ENCODE data around the gene CDC42EP1.
"Not testable (repeated sequence)": the region's sequence is repeated elsewhere in the genome, so short reads cannot be mapped to it uniquely, and the experiment has no call there.

Gene CDC42EP1

GRCh38 chr22:37534445-37534844 is 25.8 kb upstream of the CDC42EP1 start:
- DNase-seq, result no peak

- DNase-seq, result no peak
Measured at GRCh38 chr22:37535159-37535558, 25.1 kb upstream of the CDC42EP1 start.

DNA sequence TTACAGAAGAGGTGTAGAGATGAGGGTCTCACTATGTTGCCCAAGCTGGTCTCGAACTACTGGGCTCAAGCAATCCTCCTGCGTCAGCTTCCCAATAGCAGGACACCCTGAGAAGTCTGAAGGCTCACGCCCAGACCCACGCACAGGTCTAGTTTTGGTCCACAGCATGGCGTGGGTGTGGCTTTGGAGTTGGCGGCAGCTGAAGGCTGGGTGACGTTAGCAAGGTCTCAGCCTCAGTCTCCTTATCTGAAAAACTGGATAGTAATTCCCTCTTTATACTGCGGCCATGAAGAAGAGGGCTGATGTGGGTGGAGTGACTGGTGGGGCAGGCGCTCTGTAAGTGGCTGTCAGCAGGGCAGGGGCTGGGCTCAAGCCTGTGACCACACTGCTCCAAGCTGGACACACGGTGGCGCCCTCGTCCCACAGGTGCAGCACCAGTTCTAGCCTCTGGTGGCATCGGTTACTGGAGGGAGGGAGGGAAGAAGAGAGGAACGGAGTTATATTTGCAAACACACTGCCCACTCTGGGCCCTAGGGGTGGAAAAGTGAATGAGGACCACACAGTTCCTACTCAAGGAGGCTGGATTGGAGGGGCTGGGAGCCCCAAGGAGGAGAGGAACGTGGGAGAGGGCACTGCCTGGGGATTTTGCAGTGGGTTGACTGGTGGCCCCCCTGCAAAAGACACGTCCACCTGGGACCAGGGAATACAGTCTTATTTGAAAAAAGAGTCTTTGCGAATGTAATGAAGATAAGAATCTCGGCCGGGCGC is 21.5 kb upstream of the CDC42EP1 start:
- DNase-seq, result peak; percentile 93

GRCh38 chr22:37539790-37540189 is 20.5 kb upstream of the CDC42EP1 start:
- not testable (repeated sequence) for DNase-seq

DNA sequence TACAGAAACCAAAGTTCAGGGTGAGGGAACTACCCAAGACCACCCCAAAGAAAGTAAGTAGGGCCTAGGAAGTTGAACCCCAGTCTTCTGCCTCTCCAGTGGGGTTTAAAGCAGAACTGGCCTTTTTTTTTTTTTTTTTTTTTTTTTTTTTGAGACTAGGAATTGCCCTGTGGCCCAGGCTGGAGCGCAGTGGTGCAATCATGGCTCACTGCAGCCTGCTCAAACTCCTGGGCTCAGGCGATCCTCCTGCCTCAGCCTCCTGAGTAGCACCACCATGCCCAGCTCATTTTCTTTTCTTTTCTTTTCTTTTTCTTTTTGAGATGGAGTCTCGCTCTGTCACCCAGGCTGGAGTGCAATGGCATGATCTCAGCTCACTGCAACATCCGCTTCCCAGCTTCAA is 17.9 kb upstream of the CDC42EP1 start:
- DNase-seq, result not testable (repeated sequence)

DNA sequence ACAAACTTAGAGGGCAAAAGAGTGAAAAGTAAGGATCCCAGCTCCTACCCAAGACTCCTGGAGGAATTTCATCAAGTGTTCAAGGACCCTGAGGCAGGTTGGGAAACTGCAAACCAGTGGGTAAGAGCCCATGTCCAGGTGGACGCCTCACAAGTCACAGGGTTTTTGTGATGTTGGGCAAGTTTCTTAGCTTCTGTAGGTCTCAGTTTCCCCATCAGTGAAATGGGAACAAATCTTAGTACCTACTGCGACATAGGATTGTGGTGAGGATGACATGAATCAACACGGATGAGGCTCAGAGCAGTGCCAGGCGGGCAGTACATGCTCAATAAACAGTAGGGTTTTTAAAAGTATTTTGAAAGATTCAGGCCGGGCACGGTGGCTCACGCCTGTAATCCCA is 17.3 kb upstream of the CDC42EP1 start:
- DNase-seq, result no peak

GRCh38 chr22:37544955-37545702 is 15.2 kb upstream of the CDC42EP1 start:
- peak; percentile 44 for DNase-seq

DNA sequence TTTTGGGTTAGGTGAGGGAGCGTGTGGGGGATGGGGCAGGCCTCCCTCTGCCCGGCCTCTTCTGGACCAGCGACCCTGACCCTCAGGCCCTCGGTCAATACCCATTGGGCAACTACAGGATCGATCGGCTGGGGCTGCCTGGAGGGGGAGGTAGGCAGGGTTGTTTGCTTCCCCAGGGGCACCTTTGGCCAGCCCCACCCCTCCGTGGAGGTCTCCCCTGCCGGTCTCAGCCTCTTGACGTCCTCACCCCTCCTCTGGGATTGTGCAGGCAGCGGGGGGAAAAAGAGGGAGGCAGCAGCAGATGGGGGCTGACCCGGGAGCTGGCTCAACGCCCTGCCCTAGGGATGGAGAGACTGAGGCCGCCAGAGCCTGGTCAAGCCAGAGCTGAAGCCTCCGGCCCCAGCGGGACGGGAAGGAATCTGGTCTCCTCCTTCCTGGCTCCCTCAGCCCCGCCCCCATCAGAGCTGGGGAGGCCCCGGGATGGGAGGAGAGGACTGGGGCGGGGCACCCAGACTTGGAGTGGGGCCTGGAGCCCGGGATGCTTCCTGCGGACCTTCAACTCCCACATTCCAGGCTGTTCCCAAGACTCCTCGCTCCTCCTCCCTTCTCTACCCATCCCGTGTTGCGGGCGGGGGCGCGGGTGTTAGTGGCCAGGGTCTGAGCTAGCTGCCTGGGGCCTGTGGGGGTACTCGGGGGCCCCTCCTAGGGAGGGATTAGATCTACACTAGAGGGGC is 14.4 kb upstream of the CDC42EP1 start:
- no peak for DNase-seq

- DNase-seq, result no peak
Measured at GRCh38 chr22:37546437-37547250, 13.6 kb upstream of the CDC42EP1 start.

DNA sequence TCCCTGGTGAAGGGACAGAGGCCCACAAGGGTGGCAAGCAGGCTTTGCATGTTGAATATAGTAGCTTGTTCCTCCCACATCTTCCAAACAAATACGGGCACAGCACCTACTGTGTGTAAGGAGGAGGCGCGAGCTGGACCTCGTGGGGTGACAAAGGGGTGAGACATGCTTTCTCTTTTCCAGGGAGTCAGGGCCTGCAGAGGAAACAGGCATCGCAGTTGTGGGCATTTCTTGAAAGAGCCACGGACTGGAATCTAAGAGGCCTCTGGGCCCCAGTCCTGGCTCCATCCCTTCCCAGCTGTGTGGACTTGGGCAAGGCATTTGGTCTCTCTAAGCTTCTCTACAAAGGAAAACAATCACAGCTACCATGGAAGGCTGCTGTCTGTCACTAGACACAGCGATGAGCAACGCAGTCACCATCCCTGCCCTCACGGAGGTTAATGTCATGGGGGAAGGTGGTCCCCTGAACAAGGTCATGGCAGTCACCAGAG is 13.0 kb upstream of the CDC42EP1 start:
- DNase-seq, result no peak

DNA sequence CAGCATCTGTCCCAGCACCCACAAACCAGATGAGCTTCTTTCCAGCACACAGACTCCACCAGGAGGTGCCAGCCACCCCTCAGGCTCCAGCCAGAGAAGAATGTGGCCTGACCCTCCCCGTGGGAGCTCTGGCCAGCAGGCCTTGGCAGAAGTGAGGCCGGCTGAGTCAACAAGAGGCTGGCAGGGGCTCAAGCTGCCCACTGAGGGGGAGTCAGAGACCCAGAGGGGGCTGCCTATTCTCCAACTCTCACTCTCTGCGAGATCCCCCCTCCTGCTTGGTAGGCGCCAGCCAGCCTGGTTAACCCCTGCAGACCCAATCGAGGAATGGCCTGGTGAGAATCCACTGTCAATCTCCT is 10.6 kb upstream of the CDC42EP1 start:
- DNase-seq, result no peak

DNA sequence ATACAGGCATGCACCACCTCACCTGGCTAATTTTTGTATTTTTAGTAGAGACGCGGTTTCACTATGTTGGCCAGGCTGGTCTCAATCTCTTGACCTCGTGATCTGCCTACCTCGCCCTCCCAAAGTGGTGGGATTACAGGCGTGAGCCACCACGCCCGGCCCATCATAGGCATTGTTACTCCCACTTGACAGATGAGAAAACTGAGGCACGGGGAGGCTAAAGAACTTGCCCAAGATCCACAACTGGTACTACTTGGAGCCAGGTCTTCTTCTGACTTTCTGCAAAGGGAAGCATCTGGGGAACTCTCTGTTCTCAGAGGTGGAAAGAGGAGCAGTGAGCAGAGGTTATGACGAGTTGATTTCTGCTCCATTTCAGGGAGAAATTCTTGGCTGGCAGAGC is 9.4 kb upstream of the CDC42EP1 start:
- DNase-seq, result not testable (repeated sequence)

- no peak for DNase-seq
Measured at GRCh38 chr22:37551981-37552380, 8.3 kb upstream of the CDC42EP1 start.

GRCh38 chr22:37552524-37553163 is 7.6 kb upstream of the CDC42EP1 start:
- no peak for DNase-seq

GRCh38 chr22:37553725-37554124 is 6.6 kb upstream of the CDC42EP1 start:
- no peak for DNase-seq

DNA sequence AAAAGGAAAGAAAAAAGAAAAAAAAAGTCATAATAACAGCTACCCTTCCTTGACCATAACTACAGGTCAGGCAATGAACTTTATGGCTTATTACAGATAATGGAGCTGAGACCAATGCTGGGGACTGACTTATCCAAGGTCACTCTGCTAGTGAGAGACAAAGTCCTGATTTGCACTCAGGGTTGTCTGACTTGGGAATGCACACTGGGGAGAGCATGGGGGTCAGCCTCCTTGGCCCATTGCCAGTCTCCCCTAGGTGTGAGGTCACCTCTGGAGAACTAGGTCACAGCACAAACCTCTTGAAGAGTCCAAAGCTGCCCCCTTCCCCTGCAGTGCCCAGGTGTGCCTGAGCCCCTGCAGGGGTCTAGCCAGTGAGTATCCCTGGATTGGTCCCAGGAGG is 5.3 kb upstream of the CDC42EP1 start:
- DNase-seq, result no peak

DNA sequence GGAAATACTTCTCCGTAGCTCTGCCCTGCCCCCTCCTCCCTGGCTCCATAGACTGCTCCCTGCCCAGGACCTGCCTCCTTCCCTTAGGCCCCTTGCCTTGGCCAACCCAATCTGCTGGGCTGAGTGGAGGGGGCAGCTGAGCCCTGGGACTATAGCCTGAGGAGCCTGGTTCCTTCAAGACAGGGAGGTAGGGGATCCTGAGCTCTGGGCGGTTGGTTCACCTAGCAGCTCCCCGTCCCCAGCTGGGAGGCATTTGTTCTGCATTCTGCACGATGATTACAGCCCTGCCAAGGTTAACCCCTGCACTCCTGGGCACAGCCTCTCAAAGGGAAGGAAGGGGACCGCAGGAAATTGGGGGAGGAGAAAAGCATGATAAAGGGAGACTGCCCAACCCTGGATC is 3.6 kb upstream of the CDC42EP1 start:
- no peak for DNase-seq

DNA sequence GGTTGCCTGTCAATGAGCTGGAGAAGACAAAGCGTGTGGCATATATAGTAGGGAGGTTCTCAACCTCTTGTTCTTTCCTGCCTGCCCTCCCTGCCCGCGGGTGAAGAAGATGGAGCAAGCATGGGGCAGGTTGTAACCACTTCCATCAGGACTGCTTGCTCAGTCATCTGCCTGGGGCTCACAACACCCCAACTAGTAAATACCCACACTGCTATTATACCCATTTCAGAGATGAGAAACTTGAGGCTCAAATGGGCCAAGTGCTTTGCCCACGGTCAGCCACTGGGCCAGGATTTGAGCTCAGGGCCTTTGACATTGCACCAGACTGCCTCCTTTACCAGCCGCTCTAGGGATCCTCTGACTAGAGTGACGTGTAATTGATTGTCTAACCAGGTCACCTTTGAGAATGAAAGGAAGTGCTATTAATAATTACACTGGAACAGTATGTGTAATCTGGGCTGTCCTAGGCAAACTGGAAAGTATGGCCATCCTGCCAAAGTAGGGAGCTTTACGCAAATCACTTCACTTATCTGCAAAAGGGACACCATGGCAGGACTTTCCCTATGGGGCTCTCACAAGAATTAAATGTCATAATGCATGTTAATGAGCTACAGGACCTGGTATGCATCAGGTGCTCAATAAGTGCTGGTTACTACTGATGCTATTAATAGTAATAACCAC is 2.8 kb upstream of the CDC42EP1 start:
- no peak for DNase-seq

- no peak for DNase-seq
Measured at GRCh38 chr22:37558815-37559214, 1.5 kb upstream of the CDC42EP1 start.

- no peak for DNase-seq
Measured at GRCh38 chr22:37559521-37559900, 769 bp upstream of the CDC42EP1 start.

GRCh38 chr22:37560608-37561211 is 430 bp downstream of the CDC42EP1 start:
- no peak for DNase-seq

Measured in CD4-positive, alpha-beta T cell treated with Interleukin-15 for 1 hour (primary cell).